ENCODE data around the gene HIVEP2.

Gene HIVEP2

GRCh38 chr6:142838821-142839685, 105.9 kb downstream of the HIVEP2 start:
- no peak for DNase-seq

DNA sequence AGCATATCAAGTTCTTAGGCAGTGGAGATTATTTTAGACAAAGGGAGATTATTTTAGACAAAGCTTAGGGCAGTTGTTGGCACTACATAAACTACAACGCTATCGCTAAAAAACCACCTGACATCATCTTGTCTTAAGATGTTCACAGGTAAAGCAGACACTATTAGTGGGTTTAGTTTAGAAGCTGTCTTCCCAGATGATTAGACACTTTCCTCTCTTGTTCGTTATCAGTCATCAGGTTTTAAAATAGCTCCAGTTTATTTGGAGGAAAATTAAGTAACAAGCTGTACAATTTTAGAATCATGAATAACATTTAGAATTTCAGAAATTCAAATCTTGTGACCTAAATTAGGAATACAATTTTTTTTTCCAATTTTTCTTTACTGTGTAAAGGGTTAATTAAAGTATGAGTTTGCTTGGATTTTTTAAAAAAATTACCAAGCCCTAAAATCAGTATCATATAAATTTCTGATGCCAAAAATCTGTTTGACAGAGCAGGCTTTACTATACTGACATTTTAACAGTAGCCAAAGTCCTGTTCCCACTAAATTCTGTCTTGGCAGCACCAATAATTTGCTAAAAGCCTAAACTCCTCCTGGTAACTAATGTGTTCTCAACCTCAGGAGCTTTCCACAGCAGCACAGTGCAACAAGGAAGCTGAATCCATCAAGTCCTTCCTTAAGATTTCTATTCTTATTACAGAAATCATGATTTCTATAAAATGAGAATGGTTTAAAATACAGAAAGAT, 109.0 kb downstream of the HIVEP2 start:
- DNase-seq: no peak

GRCh38 chr6:142834853-142835252, 110.1 kb downstream of the HIVEP2 start:
- DNase-seq: no peak

GRCh38 chr6:142833798-142834197, 111.2 kb downstream of the HIVEP2 start:
- no peak for DNase-seq

GRCh38 chr6:142833054-142833453, 111.9 kb downstream of the HIVEP2 start:
- DNase-seq: no peak

GRCh38 chr6:142830807-142831206, 114.2 kb downstream of the HIVEP2 start:
- DNase-seq: no peak

GRCh38 chr6:142830116-142830710, 114.8 kb downstream of the HIVEP2 start:
- no peak for DNase-seq

GRCh38 chr6:142829556-142829955, 115.4 kb downstream of the HIVEP2 start:
- no peak for DNase-seq

DNA sequence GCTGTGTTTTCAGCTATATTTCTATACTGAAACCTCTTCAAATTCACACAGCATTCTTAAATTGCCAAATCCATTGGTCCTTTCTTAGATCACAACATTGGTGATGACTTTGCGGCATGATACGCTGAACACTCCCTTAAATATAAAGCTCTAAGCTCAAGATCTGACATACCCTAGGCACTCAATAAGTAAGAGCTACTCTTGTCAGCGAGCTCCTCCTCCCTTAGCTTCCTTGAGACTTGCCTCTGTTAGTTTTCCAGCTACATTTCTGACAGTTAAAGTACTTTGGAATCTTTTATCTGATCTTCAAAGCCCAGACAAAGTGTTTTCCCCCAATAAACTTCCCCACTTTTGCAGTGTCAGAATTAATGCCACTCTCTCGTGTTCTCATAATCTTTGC, 117.0 kb downstream of the HIVEP2 start:
- DNase-seq: no peak

DNA sequence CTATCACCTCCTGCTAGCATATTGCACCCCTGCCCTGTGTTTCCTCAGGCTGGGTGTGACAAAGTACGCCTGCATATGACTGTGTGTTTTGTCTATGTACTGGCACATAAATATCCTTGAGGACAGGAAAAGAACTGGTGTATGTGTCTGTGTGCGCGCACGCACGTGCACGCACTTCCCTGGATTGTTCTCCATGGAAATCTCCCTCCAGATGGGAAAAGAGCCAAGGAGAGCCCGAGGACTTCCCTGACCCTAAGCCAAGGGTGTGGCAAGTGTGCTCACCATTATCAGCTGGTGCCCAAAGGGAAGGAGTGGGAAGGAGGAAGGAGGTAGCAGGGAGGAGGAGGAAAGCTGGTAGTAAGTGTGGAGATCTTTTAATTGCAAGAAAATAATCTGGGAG, 117.6 kb downstream of the HIVEP2 start:
- no peak for DNase-seq

- DNase-seq: no peak
These were observed 119.2 kb downstream of the HIVEP2 start for GRCh38 chr6:142825760-142826159.

DNA sequence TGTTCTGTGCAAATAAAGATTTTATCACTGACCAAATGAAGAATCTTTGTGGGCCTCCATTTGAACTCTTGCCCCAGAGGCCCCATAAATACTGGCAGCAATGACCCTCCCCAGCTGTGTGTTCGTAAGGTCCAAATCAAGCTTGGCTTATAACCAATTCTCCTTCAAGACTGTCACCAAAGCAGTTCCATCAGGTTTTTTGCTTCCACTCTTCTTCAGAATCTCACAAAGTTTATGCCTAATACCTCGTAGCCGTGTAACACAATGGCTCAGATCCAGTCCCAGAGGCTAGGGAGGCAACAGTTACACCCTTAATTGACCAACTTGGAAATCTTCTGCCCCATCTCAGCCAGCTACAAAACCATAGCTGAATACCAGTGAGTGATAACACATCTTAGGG, 120.5 kb downstream of the HIVEP2 start:
- no peak for DNase-seq

GRCh38 chr6:142823256-142823902, 121.6 kb downstream of the HIVEP2 start:
- no peak for DNase-seq

DNA sequence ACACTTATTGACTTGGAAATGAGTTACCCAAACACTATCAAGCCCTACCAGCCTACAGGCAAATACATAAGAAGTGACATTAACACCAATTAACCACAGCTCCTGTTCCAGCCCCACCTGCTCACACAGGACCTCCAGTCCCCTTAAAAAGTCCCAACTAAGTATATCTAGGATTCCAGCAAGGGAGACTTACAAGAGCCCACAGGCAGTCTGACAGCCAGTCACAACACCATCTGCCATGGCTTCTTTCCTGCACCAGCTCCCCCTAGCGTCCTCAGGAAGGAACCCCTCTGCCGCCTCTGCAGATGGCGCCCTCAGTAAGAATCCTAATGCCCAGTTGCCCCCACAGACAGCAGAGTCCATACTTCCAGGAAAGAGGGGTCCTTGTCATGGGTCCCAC, 122.1 kb downstream of the HIVEP2 start:
- DNase-seq: peak; percentile 28

GRCh38 chr6:142822383-142822782, 122.6 kb downstream of the HIVEP2 start:
- DNase-seq: no peak

GRCh38 chr6:142821860-142822259, 123.1 kb downstream of the HIVEP2 start:
- no peak for DNase-seq

GRCh38 chr6:142821164-142821716, 123.7 kb downstream of the HIVEP2 start:
- DNase-seq: no peak

GRCh38 chr6:142820338-142821051, 124.5 kb downstream of the HIVEP2 start:
- no peak for DNase-seq

DNA sequence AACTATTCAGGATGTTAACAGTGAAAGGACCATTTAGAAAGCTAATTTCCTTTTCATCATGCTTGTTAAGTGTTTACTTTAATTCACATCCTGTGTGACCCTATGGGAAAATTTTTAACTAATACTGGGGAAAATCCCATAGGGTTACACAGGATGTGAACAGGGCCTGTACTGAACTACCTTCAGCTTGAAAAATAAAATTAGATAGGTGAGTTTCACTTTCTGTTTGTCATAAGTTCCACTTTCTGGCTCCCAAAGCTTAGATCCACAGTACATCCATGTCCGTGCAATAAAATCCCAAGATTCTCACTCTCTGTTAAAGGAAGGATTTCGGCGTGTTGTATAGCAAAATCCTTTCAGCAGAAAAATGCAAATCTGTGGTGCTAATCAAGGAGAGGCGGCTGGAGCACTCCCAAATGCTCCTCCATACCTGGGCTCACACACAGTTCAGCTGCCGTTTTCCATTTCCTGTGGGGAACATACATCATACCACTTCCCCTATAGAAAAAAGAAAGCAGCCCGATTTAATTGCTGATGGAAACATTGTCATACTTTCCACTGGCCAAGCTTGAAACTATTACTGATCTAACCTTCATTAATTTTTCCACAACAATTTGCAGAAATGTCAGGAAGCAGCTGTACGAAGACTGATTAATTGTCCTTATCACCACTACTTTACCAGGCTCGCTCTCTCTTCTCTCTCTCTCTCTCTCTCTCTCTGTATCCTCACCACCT, 125.2 kb downstream of the HIVEP2 start:
- peak; percentile 56 for DNase-seq

DNA sequence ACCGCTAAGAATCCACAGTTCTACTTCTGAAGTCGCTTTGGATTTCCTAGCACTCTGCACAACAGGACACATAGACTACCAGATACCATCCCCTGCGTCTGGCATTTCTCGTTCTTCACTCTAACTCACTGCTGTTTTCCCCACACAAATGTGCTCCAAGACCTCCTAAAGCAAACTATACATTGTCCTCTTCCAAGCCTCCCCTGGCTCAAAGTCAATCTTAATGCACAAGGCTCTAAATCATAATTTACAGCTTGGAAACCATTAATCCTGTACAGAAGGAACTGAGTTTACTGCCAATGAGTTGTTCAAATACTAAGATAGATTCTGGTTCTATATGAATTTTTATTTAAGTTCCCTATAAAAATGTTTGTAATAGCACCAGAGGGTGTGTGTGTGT, 128.5 kb downstream of the HIVEP2 start:
- no peak for DNase-seq

DNA sequence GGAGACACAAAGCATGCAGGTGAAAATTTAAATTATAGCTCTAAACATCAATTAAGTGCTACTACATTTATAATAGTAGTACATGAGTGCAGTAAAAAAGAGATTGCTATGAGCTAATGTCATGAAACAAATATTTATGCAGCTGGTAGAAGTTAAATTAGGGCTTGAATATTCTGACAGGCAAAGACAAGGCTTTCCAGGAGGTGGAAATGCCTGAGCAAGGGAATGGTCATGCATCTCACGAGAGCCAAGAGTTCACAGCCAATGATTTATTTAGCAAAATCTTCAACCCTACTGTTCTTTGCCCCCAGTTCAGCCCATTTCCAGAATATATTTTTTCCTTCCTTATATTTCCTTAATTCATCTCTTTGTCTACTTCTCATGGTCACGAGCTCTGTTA, 128.9 kb downstream of the HIVEP2 start:
- no peak for DNase-seq

GRCh38 chr6:142811923-142812322, 133.1 kb downstream of the HIVEP2 start:
- DNase-seq: no peak

Measured in hematopoietic multipotent progenitor cell treated with erythropoietin and hydrocortisone succinate and interleukin-3 and kit ligand, for 8 days (in vitro differentiated cells).